ENCODE measurements around the gene TTC3.

- no peak for TF ChIP-seq ELF4 (CRISPR knock-in tag; IDR thresholded peaks at IDR 0.05; ENCODE audit: borderline replicate concordance)
- no peak for TF ChIP-seq TAF1 (CRISPR knock-in tag; IDR thresholded peaks at IDR 0.05)
Observed at GRCh38 chr21:37044643-37045042, 28.4 kb upstream of the TTC3 start.

All from HepG2 (cell line).